Spinal cord (tissue), 10 donors: ENCODE data around the gene MCHR1. TPM values are rescaled to one million over a fixed set of nuclear protein-coding genes. Genes with fewer than 3 reads are reported as not detected.
A peak's percentile ranks its signal among the peaks of the same experiment; 100 is the strongest.
"Not testable (repeated sequence)": the region's sequence is repeated elsewhere in the genome, so short reads cannot be mapped to it uniquely, and the experiment has no call there.

Experiments used
- DNase-seq, 6 donors: peaks; one replicate each; pipeline versions ENCODE4 v3.0.0 to v3.0.0-alpha.2; 2013 to 2015; ENCODE audit warnings: low spot score in 6 of 6, low read depth in 4 of 6
- H3K27ac ChIP-seq: one replicate; pipeline ENCODE4 v1.5.1; 2013; ENCODE audit warnings: low read depth, low read length, control low read depth
- H3K27me3 ChIP-seq: one replicate; pipeline ENCODE4 v1.6.1; 2013; ENCODE audit warnings: low read length; ENCODE audit not compliant: control insufficient read depth, insufficient read depth
- H3K36me3 ChIP-seq: one replicate; pipeline ENCODE4 v1.6.1; 2013; ENCODE audit warnings: low read length; ENCODE audit not compliant: control insufficient read depth, insufficient read depth
- H3K4me1 ChIP-seq: one replicate; pipeline ENCODE4 v1.6.1; 2013; ENCODE audit warnings: low read length; ENCODE audit not compliant: control insufficient read depth, insufficient read depth
- H3K4me3 ChIP-seq: one replicate; pipeline ENCODE4 v1.5.1; 2013; ENCODE audit warnings: low read depth, low read length, control low read depth
- H3K9me3 ChIP-seq: one replicate; pipeline ENCODE4 v1.6.1; 2013; ENCODE audit warnings: low read length; ENCODE audit not compliant: control insufficient read depth, insufficient read depth
- WGBS: methylation state at CpG from one replicate; pipeline ENCODE4 v1.1.5; 2013; ENCODE audit warnings: missing lambda C conversion rate; ENCODE audit not compliant: insufficient coverage; 5-methylcytosine and 5-hydroxymethylcytosine counted together
- polyA plus RNA-seq, 2 donors: library from polyadenylated mRNA; unstranded; fragments of 120-200 nt; gene quantifications; one replicate each; pipeline ENCODE4 v1.2.1, GENCODE V29; 2013; ENCODE audit not compliant: insufficient read length in 2 of 2
- total RNA-seq, 2 donors: library from RNA; depleted of rRNA in 1 of 2; stranded (reverse); fragments of 120-200 nt in 1 of 2; fragments of >200 nt in 1 of 2; gene quantifications; one replicate each; pipeline versions ENCODE4 v1.2.3 to v1.2.4, GENCODE V29; 2013 to 2014
- donor health status: healthy.

Gene MCHR1
- total and polyA plus RNA-seq, 4 donors = 2.4 to 7.3 (median 5.9) TPM

GRCh38 chr22:40671796-40672360, 7.4 kb upstream of the MCHR1 start:
- no peaks in the 10 kb centered on the region for H3K36me3 ChIP-seq
- no peak overlapping the region for H3K27ac ChIP-seq
- DNase-seq = no peak
- H3K4me3 ChIP-seq = no peak overlapping the region
- H3K9me3 ChIP-seq = no peaks in the 10 kb centered on the region
- H3K27me3 ChIP-seq = no peaks in the 10 kb centered on the region
- WGBS = 97% methylated on average over 7 of the region's 7 CpGs
- no peaks in the 10 kb centered on the region for H3K4me1 ChIP-seq

- 97% methylated on average over 3 of the region's 4 CpGs for WGBS
- DNase-seq = no peak
- no peaks in the 10 kb centered on the region for H3K9me3 ChIP-seq
- H3K4me1 ChIP-seq = no peaks in the 10 kb centered on the region
- H3K27me3 ChIP-seq = no peaks in the 10 kb centered on the region
- H3K4me3 ChIP-seq = no peak overlapping the region
- no peaks in the 10 kb centered on the region for H3K36me3 ChIP-seq
- H3K27ac ChIP-seq = no peak overlapping the region
Observed at GRCh38 chr22:40673017-40673416, 6.3 kb upstream of the MCHR1 start.

DNA sequence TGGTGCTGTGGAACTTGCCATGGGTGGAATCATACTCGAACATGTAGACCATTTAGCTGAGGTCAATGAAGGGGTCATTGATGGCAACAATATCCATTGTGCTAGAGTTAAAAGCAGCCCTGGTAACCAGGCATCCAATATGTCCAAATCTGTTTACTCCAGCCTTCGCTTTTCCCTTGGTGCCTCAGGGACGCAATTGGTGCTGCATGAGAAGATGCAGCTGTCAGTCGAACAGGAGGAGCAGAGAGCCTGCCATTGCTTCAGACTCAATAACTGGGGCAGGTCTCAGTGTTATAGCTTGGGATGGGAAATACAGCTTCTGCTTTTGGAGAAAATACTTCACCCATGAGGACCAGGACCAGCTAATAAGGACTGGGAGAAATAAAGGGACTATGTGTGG, 5.0 kb upstream of the MCHR1 start:
- Histone ChIP-seq H3K4me1 (peaks cover 9% of the 10 kb centered on the region), H3K36me3 (no peaks in the 10 kb centered on the region), H3K27ac (no peak overlapping the region), H3K4me3 (no peak overlapping the region), H3K9me3 (no peaks in the 10 kb centered on the region), H3K27me3 (no peaks in the 10 kb centered on the region)
- DNase-seq = peak in 1 of 6 donors; percentile 48
- 80% methylated on average over 1 of the region's 4 CpGs for WGBS

DNA sequence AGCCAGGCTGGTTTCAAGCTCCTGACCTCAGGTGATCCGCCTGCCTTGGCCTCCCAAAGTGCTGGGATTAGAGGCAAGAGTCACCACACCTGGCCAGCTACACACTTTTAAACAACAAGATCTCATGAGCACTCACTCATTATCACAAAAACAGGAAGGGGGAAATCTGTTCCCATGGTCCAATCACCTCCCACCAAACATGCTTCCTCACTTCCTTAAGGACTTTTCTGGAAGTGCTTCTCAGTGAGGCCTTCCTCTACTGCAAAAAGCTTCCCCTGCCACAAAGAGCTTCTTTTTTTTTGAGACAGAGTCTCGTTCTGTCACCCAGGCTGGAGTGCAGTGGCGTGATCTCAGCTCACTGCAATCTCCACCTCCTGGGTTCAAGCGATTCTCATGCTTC, 3.1 kb upstream of the MCHR1 start:
- WGBS = 90% methylated on average over 4 of the region's 4 CpGs

GRCh38 chr22:40676644-40677043, 2.6 kb upstream of the MCHR1 start:
- peaks cover 5% of the 10 kb centered on the region for H3K36me3 ChIP-seq
- peaks cover 31% of the 10 kb centered on the region for H3K4me1 ChIP-seq
- no peaks in the 10 kb centered on the region for H3K27me3 ChIP-seq
- H3K27ac ChIP-seq = no peak overlapping the region
- no peak overlapping the region for H3K4me3 ChIP-seq
- no peak for DNase-seq
- H3K9me3 ChIP-seq = no peaks in the 10 kb centered on the region
- 89% methylated on average over 3 of the region's 3 CpGs for WGBS

More for the DNA sequence above, 3.1 kb upstream of the MCHR1 start:
- H3K27ac ChIP-seq, DNase-seq, H3K27me3 ChIP-seq, H3K4me3 ChIP-seq, H3K9me3 ChIP-seq, H3K36me3 ChIP-seq: not testable (repeated sequence)
- peaks cover 26% of the 10 kb centered on the region for H3K4me1 ChIP-seq

GRCh38 chr22:40678493-40679248, 613 bp upstream of the MCHR1 start:
- WGBS = 45% methylated on average over 14 of the region's 14 CpGs
- DNase-seq = no peak
- no peaks in the 10 kb centered on the region for H3K9me3 ChIP-seq

DNA sequence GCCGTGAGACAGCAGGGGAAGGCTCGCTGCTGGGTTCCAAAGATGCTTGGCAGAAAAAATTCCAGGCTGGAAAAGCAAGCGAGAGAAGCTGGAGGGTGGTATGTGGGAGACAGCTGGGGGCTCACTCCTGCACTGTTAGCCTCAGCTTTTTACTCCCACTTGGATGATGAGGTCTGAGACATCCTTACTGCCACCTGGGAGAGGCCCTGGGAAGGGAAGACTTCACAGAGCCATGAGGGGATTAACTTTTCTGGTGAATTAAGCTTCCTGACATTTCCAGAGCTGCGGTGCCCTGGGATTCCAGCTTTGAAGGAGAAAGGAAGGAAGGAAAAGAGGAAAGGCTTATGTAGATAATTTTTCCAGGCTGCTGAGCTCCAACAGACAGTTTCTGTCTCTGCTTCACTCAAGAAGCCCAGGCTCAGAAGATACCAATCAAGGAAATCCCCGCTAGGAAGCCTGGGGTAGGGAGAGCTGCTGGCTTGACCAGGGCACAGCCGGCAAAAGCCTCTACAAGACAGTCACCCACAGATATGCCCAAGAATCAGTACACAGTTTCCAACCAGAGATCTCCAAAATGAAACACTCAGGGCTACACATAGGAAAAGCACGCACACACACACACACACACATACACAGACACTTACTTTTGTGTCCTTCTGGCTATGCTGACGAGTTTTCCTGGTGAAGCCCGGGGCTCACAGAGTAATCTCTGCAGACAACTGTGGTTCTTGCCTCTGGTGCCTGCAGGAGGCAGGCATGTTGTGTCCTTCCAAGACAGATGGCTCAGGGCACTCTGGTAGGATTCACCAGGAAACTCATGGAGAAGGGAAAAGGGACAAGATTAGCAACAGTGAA, 907 bp downstream of the MCHR1 start:
- Histone ChIP-seq H3K27ac (no peak overlapping the region), H3K9me3 (no peaks in the 10 kb centered on the region), H3K27me3 (no peaks in the 10 kb centered on the region), H3K4me1 (peaks cover 49% of the 10 kb centered on the region), H3K4me3 (peak overlapping the region; percentile 35), H3K36me3 (peaks cover 7% of the 10 kb centered on the region)
- peak in 2 of 6 donors; percentile 38 to 62 for DNase-seq
- WGBS = 37% methylated on average over 6 of the region's 9 CpGs

More at GRCh38 chr22:40678493-40679248, 613 bp upstream of the MCHR1 start:
- Histone ChIP-seq H3K4me3 (peak overlapping the region; percentile 35), H3K27me3 (no peaks in the 10 kb centered on the region), H3K4me1 (peaks cover 42% of the 10 kb centered on the region), H3K27ac (peak overlapping the region; percentile 5), H3K36me3 (peaks cover 7% of the 10 kb centered on the region)

GRCh38 chr22:40680819-40681183, 1.5 kb downstream of the MCHR1 start:
- 90% methylated on average over 14 of the region's 15 CpGs for WGBS
- Histone ChIP-seq H3K27me3 (no peaks in the 10 kb centered on the region), H3K9me3 (no peaks in the 10 kb centered on the region), H3K36me3 (peaks cover 7% of the 10 kb centered on the region), H3K4me3 (no peak overlapping the region), H3K27ac (no peak overlapping the region), H3K4me1 (peaks cover 49% of the 10 kb centered on the region)
- no peak for DNase-seq

- DNase-seq = no peak
- Histone ChIP-seq H3K4me3 (no peak overlapping the region), H3K9me3 (no peaks in the 10 kb centered on the region), H3K27me3 (no peaks in the 10 kb centered on the region), H3K27ac (no peak overlapping the region), H3K4me1 (peaks cover 49% of the 10 kb centered on the region), H3K36me3 (peaks cover 7% of the 10 kb centered on the region)
- 89% methylated on average over 19 of the region's 19 CpGs for WGBS
Observed at GRCh38 chr22:40681451-40681850, 2.2 kb downstream of the MCHR1 start.
